Measurements from ENCODE around the gene RCOR1. TPM values are rescaled to one million over a fixed set of nuclear protein-coding genes. Genes with fewer than 3 reads are reported as not detected.

The RCOR1 gene
- total and polyA plus RNA-seq, 10 donors = 3.7 to 30.6 (median 21.1) TPM

DNA sequence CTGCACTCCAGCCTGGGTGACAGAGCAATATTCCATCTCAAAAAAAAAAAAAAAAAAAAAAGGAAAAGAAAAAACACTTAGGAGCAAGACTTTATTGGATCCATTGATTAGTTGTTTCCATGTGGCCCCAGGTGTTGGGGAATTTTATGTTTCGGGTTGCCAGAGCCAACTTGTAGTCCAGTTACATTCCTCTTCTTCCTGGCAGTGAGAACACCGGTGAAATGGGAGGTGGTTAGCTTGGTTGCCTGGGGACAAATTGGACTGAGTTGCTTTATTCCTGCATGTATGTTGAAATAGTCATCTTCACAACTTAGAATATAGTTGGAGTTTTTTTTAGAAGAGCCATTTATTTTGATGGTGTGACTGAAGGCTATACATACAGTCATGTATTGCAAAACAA lies 12.6 kb downstream of the RCOR1 start:
- DNase-seq = no peak
- intact Hi-C loops (cut with DNase I; ENCODE audit: low total_unique reads) = no loop called here
- no peak overlapping the region for H3K4me3 ChIP-seq
- H3K4me1 ChIP-seq = peaks cover 0 to 89% (median 35%) of the 10 kb centered on the region in 6 donors
- peaks cover 0 to 15% (median 0%) of the 10 kb centered on the region in 6 donors for H3K36me3 ChIP-seq
- H3K27me3 ChIP-seq (replicated peaks in 1 of 7) = no peaks in the 10 kb centered on the region
- no peaks in the 10 kb centered on the region for H3K9me3 ChIP-seq
- WGBS, 5 donors = 61 to 88% (median 78%) methylated on average over 2 of the region's 2 CpGs
- TF ChIP-seq POLR2A (IDR thresholded peaks at IDR 0.05) = no peak
- TF ChIP-seq, protein P1, sequence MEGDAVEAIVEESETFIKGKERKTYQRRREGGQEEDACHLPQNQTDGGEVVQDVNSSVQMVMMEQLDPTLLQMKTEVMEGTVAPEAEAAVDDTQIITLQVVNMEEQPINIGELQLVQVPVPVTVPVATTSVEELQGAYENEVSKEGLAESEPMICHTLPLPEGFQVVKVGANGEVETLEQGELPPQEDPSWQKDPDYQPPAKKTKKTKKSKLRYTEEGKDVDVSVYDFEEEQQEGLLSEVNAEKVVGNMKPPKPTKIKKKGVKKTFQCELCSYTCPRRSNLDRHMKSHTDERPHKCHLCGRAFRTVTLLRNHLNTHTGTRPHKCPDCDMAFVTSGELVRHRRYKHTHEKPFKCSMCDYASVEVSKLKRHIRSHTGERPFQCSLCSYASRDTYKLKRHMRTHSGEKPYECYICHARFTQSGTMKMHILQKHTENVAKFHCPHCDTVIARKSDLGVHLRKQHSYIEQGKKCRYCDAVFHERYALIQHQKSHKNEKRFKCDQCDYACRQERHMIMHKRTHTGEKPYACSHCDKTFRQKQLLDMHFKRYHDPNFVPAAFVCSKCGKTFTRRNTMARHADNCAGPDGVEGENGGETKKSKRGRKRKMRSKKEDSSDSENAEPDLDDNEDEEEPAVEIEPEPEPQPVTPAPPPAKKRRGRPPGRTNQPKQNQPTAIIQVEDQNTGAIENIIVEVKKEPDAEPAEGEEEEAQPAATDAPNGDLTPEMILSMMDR (IDR thresholded peaks at IDR 0.05 in 8 of 11, conservative IDR thresholded peaks at IDR 0.05 in 3 of 11) = no peak
- no peak for TF ChIP-seq POLR2AphosphoS5 (IDR thresholded peaks at IDR 0.05)
- no peak overlapping the region for H3K27ac ChIP-seq

- no peaks in the 10 kb centered on the region for H3K9me3 ChIP-seq
- peaks cover 0 to 10% (median 0%) of the 10 kb centered on the region in 6 donors for H3K36me3 ChIP-seq
- TF ChIP-seq POLR2AphosphoS5 (IDR thresholded peaks at IDR 0.05) (no peak), POLR2A (IDR thresholded peaks at IDR 0.05) (no peak)
- TF ChIP-seq, protein P1 (IDR thresholded peaks at IDR 0.05 in 8 of 11, conservative IDR thresholded peaks at IDR 0.05 in 3 of 11) = no peak
- peaks cover 0 to 92% (median 41%) of the 10 kb centered on the region in 6 donors for H3K4me1 ChIP-seq
- no peak overlapping the region for H3K27ac ChIP-seq
- WGBS, 5 donors = 72 to 94% (median 82%) methylated on average over 4 of the region's 4 CpGs
- no peak overlapping the region for H3K4me3 ChIP-seq
- H3K27me3 ChIP-seq (replicated peaks in 1 of 7) = no peaks in the 10 kb centered on the region
- intact Hi-C loops (cut with DNase I; ENCODE audit: low total_unique reads) = no loop called here
- DNase-seq = no peak
Observed at GRCh38 chr14:102606296-102606695, 13.8 kb downstream of the RCOR1 start.

DNA sequence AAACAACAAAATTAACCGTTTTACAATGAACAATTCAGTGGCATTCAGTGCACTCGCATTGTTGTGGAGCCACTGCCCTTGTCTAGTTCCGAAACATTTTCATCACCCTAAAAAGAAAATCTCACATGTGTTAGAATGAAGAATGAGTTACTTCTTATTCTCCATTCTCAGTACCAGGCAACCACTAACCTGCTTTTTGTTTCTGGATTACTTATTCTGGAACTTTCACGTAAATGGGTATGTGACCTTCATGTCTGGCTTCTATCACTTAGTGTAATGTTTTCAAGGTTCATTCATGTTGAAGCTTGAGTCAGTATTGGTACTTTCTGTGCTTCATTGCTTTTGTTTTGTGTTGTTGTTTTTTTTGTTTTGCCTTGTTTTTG lies 15.6 kb downstream of the RCOR1 start:
- Histone ChIP-seq H3K4me3 (no peak overlapping the region), H3K9me3 (no peaks in the 10 kb centered on the region), H3K27ac (no peak overlapping the region), H3K4me1 (peaks cover 0 to 88% (median 38%) of the 10 kb centered on the region in 6 donors), H3K27me3 (replicated peaks in 1 of 7) (no peaks in the 10 kb centered on the region), H3K36me3 (peaks cover 0 to 10% (median 0%) of the 10 kb centered on the region in 6 donors)
- intact Hi-C loops (cut with DNase I; ENCODE audit: low total_unique reads) = no loop called here
- no peak for DNase-seq
- 71 to 87% (median 81%) methylated on average over 4 of the region's 4 CpGs for WGBS, 5 donors
- TF ChIP-seq, protein P1 (IDR thresholded peaks at IDR 0.05 in 8 of 11, conservative IDR thresholded peaks at IDR 0.05 in 3 of 11) = no peak
- TF ChIP-seq POLR2A (IDR thresholded peaks at IDR 0.05) (no peak), POLR2AphosphoS5 (IDR thresholded peaks at IDR 0.05) (no peak)

- intact Hi-C loops (cut with DNase I; ENCODE audit: low total_unique reads) = no loop called here
- 62 to 72% (median 69%) methylated on average over 5 of the region's 5 CpGs for WGBS, 5 donors
- Histone ChIP-seq H3K4me1 (peaks cover 0 to 57% (median 15%) of the 10 kb centered on the region in 6 donors), H3K4me3 (no peak overlapping the region), H3K27ac (no peak overlapping the region), H3K36me3 (peaks cover 0 to 10% (median 0%) of the 10 kb centered on the region in 6 donors), H3K27me3 (replicated peaks in 1 of 7) (no peaks in the 10 kb centered on the region), H3K9me3 (no peaks in the 10 kb centered on the region)
- TF ChIP-seq POLR2AphosphoS5 (IDR thresholded peaks at IDR 0.05) (no peak), POLR2A (IDR thresholded peaks at IDR 0.05) (no peak)
- TF ChIP-seq, protein P1 (IDR thresholded peaks at IDR 0.05 in 8 of 11, conservative IDR thresholded peaks at IDR 0.05 in 3 of 11) = no peak
- no peak for DNase-seq
Observed at GRCh38 chr14:102610968-102611811, 18.7 kb downstream of the RCOR1 start.
